Tongue (tissue), 2 donors: ENCODE measurements around the gene EVC. TPM values are rescaled to one million over a fixed set of nuclear protein-coding genes. Genes with fewer than 3 reads are reported as not detected.
A peak's percentile ranks its signal among the peaks of the same experiment; 100 is the strongest.

Source experiments
- DNase-seq: peaks from one replicate; pipeline ENCODE4 v3.0.0-alpha.2; 2015
- total RNA-seq: library from RNA; depleted of rRNA; stranded (reverse); fragments of >200 nt; gene quantifications from one replicate; pipeline ENCODE4 v1.2.3, GENCODE V29; 2014

The EVC gene
- total RNA-seq, 1 donor from 2014 or later = 37.2 TPM

DNA sequence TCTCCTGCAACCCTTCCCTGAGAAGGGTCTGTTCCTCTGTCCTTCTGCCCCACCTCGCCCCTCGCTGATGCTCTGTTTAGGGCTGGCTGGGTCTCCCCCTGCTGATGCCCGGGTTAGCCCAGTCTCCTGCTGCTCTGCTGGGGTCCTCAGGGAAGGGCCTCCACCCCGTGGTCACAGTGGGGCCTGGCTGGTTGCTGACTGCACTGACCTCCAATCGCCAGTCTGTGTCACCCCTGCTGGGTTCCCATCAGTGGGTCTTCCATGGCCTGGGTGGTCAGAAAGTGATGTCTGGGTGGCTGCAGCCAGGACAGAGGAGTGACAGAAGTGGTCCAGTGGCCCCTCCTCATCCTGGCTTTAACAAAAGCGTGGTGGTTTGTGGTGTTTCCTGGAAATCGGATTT lies 44.7 kb downstream of the EVC start:
- no peak for DNase-seq

- no peak for DNase-seq
Measured at GRCh38 chr4:5756271-5756670, 45.3 kb downstream of the EVC start.

- DNase-seq = no peak
Measured at GRCh38 chr4:5757091-5757490, 46.1 kb downstream of the EVC start.

DNA sequence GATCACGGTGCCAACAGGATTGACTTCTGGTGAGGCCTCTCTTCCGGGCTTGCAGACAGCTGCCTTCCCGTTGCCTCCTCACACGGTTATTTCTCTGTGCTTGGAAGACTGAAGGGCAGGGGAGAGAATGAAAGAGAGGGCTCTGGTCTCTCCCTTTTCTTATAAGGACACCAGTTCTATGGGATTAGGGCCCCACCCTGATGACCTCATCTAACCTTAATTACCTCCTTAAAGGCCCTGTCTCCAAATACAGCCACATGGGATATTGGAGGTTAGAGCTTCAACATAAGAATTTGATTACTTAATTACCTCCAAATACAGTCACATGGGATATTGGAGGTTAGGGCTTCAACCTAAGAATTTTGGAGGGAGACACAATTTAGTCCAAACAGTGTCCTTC lies 46.5 kb downstream of the EVC start:
- DNase-seq = no peak

DNA sequence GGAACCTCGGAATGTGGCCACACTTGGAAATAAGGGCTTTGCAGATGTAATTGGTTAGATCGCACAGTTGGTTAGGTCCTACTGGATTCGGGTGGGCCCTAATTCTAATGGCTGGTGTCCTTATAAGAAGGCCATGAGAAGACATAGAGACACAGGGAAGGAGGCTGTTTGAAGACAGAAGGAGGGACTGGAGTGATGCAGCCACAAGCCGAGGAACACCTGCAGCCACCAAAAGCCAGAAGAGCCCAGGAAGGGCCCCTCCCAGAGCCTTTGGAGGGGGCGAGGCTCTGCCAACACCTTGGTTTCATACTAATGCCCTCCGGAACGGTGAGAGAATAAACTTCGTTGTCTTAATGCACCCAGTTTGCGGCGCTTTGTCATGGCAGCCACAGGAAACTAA lies 47.0 kb downstream of the EVC start:
- DNase-seq = no peak

DNA sequence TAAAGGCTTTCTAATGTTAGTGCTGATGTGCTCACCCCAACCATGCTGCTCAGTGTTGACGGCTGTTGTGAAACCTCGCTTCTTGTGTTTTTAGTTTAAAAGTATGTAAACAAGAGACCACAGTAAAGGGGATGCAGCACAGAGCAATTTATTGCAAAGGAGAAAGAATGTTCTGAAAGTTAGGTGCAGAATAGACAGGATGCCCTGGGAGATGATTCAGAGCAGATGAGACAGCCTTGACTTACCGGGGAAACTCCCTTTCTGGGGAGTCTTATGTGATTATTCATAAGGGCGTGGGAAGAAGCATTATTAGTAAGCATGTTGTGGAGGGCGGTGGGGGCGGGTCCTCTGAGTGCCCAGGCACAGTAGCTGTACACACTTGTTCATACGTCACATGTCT lies 47.7 kb downstream of the EVC start:
- DNase-seq = no peak

DNA sequence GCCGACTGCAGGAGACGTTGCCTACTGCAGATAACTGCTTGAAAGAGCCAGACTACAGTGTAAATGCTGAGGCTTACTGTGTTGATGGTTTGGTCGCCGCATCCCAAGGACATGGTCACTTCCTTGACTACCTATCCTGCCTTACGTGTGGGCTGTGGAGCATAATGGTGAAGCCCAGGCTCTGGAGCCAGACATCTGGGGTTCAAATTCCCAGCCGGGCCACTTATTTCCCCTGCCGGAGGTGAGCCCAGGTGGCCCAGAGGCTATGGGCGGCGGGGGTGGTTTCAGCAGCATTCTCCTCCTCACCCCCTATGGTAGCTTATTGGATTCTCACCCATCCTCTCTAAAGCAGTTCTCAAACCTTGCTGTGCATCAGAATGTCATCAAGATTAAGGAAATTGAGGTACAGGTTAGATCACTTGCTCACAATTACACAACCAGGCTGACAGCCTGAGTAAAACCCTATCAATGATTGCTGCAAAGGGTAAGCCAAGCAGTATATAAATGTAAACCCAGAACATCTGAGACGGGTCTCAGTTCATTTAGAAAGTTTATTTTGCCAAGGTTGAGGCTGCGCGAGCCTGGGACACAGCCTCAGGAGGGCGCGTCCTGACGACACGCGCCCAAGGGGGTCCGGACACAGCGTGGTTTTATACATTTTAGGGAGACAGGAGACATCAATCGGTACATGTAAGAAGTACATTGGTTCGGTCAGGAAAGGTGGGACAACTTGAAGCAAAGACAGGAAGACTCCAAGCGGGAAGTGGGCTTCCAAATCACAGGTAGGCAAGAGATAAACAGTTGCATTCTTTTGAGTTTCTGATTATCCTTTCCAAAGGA lies 48.5 kb downstream of the EVC start:
- DNase-seq = no peak

- no peak for DNase-seq
Measured at GRCh38 chr4:5760246-5760645, 49.2 kb downstream of the EVC start.

- no peak for DNase-seq
Measured at GRCh38 chr4:5760936-5761480, 50.0 kb downstream of the EVC start.

DNA sequence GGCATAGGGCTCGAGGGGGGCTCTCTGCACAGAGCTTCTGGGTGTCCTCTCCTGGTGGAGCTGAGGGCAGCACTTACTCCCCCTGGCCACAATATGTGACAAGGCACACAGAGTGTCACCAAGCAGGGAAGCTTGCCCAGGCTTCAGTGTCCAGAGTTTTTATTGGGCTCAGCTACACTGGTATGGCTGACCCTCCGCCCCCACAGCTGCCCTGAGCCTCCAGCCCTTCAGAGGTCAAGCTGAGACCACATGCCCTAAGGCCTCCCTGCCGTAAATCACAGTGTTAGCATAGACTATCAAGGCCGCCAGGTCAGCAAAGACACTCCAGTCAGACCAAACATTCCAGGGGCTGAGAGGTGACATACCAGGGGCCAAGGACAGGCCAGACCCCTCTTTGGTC lies 59.0 kb downstream of the EVC start:
- no peak for DNase-seq

GRCh38 chr4:5772528-5773270 lies 61.7 kb downstream of the EVC start:
- DNase-seq = no peak

DNA sequence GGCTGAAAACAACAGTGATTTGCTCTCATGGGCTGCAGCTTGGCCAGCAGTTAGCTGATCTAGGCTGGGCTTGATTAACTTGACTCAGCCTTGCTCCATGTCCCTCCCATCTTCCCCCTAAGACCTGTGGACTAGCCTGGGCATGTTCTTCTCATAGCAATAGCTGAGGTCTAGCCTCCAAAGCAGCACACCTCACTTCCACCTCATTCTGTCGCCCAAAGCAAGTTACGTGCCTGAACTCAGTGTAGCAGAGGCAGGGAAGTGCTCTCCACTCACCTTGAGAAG lies 62.2 kb downstream of the EVC start:
- peak; percentile 7 for DNase-seq

DNA sequence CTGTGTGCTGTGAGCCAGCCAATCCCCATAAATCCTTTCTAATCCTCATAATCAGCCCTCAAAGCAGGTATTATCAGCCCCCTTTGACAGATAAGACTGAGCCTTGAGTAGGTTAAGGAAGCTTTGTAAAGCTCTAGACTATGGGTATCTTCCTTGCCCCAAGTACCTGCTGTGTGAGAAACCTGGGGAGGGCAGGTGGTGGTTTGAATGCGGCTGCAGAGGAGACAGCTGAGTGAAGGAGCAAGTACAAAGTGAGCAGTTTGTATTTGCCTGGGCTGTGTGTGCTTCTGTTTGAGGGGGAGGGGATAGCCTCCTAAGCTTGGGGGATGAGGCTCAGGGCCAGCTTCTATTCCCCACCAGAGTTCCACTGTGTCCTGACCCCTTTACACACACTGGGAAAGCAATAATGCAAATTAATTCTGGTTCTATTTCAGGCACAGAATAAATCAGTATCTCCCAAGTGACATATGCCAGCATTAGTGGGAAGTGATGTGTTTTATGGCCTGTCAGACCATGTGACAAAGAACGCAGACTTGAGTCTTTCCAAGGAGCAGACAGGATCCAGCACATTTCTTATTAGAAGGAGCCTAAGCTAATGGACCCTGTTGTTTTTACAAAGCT lies 63.5 kb downstream of the EVC start:
- no peak for DNase-seq

DNA sequence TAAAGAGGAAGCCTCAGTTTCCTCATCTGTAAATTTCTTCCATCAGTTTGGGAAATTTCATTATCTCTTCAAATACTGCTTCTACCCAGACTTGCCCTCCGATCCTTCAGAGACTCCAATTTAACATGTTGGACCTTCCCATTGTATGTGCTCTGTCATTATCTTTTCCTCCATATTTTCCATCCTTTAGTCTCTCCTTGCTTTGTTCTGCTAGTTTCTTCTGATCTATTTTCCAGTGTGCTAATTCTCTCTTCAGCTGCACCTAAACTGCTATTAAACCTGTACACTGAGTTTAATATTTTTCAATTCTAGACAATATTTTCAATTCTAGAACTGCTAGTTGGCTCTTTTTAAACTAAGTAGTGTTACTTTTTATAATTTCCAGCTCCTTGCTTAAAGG lies 65.5 kb downstream of the EVC start:
- no peak for DNase-seq

DNA sequence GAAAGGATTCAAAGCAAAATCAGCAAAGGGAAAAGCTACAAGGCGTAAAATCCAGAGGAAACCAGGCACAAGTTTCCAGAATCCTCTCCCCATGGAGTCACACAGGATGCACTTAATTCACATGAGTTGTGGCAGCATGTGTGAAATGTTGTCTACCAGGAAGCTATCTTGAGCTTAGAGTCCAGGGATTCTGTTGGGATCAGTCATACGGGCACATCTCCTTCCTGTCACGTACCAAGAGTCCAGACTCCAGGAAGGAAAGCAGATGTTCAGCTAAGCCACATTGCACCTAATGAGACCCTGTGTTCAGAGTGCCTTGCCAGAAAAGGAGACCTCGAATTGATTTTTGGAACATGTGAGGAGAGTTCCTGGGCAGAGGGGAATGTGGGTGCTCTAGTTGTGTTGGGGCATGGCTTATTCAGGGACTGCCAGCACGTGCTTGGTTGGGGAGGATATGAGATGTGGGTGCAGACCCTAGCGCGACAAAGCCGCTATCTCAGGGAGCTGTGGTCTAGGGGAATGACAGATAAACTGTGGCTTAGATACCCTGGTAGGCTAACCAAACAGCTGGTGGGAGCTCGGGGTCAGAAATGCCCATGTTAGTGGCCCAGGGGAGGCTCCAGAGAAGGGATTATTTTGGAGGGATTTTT lies 70.0 kb downstream of the EVC start:
- DNase-seq = no peak

DNA sequence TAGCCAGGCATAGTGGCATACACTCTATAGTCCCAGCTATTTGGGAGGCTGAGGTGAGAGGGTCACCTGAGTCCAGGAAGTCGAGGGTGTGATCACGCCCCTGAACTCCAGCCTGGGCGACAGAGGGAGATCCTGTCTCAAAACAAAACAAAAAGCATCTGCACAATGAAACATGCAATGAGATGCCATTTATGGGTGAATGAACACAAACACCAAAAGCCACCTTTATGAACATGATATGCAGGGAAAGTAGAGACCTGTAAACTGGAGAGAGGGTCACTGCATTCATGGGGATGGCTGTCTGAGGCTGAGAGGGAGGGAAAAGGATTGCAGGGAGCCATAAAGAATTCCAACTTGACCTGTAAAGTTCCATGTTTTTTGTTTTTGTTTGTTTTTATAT lies 70.7 kb downstream of the EVC start:
- DNase-seq = no peak

DNA sequence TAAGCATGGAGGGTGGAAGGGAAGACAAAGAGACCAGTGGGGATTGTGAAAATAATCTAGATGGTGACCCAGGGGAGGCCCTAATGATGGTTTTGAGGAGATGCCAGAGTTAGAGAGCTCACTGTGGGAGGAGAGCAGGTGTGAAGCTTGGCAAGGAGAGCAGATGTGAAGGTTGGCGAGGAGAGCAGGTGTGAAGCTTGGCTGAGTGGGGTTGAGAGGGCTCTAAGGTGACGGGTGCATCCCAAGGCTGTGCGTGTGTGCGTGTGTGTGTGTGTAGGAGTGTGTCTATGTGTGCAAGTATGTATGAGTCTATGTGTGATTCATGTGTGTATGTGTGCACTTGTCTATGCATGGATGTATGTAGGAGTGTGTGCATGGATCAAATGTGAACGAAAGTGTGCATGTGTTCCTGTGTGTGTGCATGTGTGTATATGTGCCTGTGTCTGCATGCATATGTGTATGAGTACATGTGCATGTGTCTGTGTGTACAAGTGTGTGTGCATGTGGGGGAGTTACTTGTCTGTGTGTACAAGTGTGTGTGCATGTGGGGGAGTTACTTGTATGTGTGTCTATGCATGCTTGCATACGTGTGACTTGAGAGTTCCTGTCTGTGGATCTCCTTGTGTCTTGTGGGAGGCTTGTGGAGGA lies 72.0 kb downstream of the EVC start:
- no peak for DNase-seq

- no peak for DNase-seq
Measured at GRCh38 chr4:5783486-5783885, 72.5 kb downstream of the EVC start.

- no peak for DNase-seq
Measured at GRCh38 chr4:5784021-5784420, 73.0 kb downstream of the EVC start.

GRCh38 chr4:5784960-5785611 lies 74.1 kb downstream of the EVC start:
- peak; percentile 5 for DNase-seq

DNA sequence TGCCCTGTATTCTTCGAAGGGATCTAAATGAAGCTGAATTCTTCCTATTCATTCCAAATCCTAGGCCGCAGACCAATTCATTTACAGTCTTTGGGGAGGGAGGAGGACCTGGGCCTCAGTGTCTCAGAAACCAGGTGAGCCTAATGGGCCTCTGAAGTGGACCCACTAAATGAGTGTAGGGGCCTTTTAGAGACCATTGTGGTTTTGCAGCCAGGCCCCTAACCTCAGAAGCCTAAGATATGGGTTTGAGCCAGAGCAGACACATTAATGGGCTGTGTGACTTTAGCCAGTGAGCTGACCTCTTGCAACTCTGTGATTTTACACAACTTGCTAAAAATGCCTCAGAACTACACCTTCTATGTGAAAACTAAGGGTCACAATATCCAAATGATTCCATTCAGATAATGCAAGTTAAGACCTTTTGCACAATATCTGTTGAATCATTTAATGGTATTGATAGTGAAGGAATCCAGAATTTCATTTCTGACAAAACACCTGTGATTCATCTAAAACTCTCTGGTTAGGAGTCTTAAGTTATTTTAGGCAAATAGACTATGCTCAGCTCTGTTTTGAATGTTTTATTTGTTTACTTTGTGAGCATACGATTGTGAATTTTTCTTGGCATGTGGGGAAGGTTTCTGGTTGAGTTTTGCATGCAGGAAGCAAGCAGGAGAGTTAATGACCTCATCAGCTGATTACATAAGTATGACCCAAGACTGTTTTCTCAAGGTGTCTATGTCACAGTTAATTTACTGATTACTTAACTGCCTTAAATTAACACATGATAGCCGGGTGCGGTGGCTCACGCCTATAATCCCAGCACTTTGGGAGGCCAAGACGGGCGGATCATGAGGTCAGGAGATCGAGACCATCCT lies 75.0 kb downstream of the EVC start:
- DNase-seq = peak; percentile 37
